ENCODE data around the gene ASPG.

The ASPG gene

DNA sequence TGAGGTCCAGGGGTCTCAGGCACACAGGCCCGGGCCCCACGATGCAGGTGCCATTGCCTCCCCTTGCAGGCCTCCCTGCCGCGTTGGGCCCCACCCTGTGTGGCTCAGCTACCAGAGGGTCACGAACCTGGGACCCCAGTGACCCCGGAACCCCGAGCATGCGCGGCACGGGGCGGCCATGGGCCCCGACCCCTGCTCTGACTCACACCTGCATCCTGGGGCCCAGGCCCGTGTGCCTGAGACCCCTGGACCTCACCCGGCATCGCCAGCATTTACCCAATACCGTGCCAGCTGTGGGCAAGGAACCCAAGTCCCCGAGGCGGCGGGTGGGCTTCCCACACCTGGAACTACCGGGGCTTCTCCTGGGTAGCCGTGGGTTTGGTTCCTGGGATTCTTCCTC, 78.0 kb downstream of the ASPG start:
- no peak for DNase-seq (ENCODE audit: low spot score)

DNA sequence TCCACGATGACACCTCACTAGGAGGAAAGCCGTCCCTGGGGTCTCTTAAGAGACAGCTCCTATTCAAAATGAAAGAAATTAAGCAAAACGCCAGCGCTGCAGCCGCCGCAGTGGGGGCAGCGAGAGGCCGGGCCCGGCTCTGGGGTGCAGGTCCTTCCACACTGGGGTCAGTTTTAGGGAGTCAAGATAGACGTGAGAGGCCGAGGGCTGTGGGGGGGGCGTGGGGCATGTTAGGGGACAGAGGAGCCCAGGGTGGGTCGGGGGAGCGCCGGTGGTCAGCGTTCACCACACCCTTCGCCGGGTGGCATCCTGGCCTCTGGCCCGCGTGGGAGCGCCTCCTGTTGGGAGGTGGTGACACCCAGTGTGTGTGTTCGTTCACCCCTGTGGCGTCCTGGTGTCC, 78.5 kb downstream of the ASPG start:
- no peak for DNase-seq (ENCODE audit: low spot score)

DNA sequence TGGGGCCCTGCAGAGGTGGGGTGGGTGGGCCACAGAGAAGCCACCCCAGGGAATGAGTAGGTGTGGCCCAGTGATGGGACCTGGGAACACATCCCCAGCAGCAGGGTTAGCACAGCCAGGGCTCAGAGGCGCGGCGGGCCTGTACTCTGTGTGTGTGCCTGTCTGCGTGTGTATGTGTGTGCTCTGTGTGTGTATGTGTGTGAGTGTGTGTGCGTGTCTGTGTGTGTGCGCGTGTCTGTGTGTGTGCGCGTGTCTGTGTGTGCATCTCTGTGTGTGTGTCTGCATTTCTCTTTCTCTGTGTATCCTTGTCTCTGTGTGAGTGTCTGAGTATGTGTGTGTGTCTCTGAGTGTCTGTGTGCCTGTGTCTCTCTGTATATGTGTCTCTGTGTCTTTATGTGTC, 79.0 kb downstream of the ASPG start:
- no peak for DNase-seq (ENCODE audit: low spot score)
